Measurements from ENCODE around the gene TMEM121. TPM values are rescaled to one million over a fixed set of nuclear protein-coding genes. Genes with fewer than 3 reads are reported as not detected.

Gene TMEM121
- total RNA-seq, 4 donors from 2014 or later, result 0.48 to 0.96 TPM; not detected in 2

- no peak overlapping the region for H3K4me3 ChIP-seq
- DNase-seq, result no peak
- no peak for TF ChIP-seq EP300 (IDR thresholded peaks at IDR 0.05; ENCODE audit: low read depth)
- no peak for TF ChIP-seq CTCF (IDR thresholded peaks at IDR 0.05)
- no peak for TF ChIP-seq POLR2A (IDR thresholded peaks at IDR 0.05)
- no peak for TF ChIP-seq POLR2AphosphoS5 (IDR thresholded peaks at IDR 0.05)
- 57 to 71% methylated on average over 1 to 5 of the region's 5 CpGs for WGBS, 2 donors (ENCODE audit: low coverage in 1 of 2)
- H3K4me1 ChIP-seq, result no peaks in the 10 kb centered on the region
- H3K9me3 ChIP-seq, result no peaks in the 10 kb centered on the region
- in situ Hi-C loops (cut with MboI; ENCODE audit: low pct_ligation_motif_present in 1 of 4, low pct_unique_long_range_greater_than_20kb in 1 of 4, low sequenced_read_pairs in 3 of 4) (loop anchor here in 2 of 4 donors (10.0 kb wide), 1 partner anchor 142 kb away; no protein-coding TSS in a partner anchor), intact Hi-C loops (cut with DNase I; ENCODE audit: low total_unique reads) (no loop called here)
- no peaks in the 10 kb centered on the region for H3K36me3 ChIP-seq
- H3K27me3 ChIP-seq, result peaks cover 40% of the 10 kb centered on the region
- no peak overlapping the region for H3K27ac ChIP-seq
Observed at GRCh38 chr14:105517096-105517495, 9.3 kb upstream of the TMEM121 start.

GRCh38 chr14:105519946-105520698 lies 6.3 kb upstream of the TMEM121 start:
- no peak for TF ChIP-seq POLR2A (IDR thresholded peaks at IDR 0.05)
- TF ChIP-seq CTCF (IDR thresholded peaks at IDR 0.05), result no peak
- no peak for TF ChIP-seq EP300 (IDR thresholded peaks at IDR 0.05; ENCODE audit: low read depth)
- Histone ChIP-seq H3K9me3 (no peaks in the 10 kb centered on the region), H3K27me3 (peaks cover 40% of the 10 kb centered on the region), H3K36me3 (no peaks in the 10 kb centered on the region), H3K4me1 (no peaks in the 10 kb centered on the region), H3K27ac (no peak overlapping the region), H3K4me3 (no peak overlapping the region)
- WGBS, 2 donors (ENCODE audit: low coverage in 1 of 2), result 67 to 68% methylated on average over 14 of the region's 14 CpGs
- no peak for DNase-seq
- in situ Hi-C loops (cut with MboI; ENCODE audit: low pct_ligation_motif_present in 1 of 4, low pct_unique_long_range_greater_than_20kb in 1 of 4, low sequenced_read_pairs in 3 of 4), result loop anchor here in 2 of 4 donors (10.0 kb wide), 1 partner anchor 145 kb away; no protein-coding TSS in a partner anchor
- intact Hi-C loops (cut with DNase I; ENCODE audit: low total_unique reads), result loop anchor here (10.0 kb wide), 1 partner anchor 145 kb away; no protein-coding TSS in a partner anchor

GRCh38 chr14:105525326-105525725 lies 1.1 kb upstream of the TMEM121 start:
- intact Hi-C loops (cut with DNase I; ENCODE audit: low total_unique reads), result loop anchor here (5.0 to 10.0 kb wide), 3 partner anchors 43 to 151 kb away; no protein-coding TSS in a partner anchor
- in situ Hi-C loops (cut with MboI; ENCODE audit: low pct_ligation_motif_present in 1 of 4, low pct_unique_long_range_greater_than_20kb in 1 of 4, low sequenced_read_pairs in 3 of 4), result no loop called here
- peak overlapping the region in 1 of 4 donors; percentile 33 for H3K27ac ChIP-seq

More at GRCh38 chr14:105525326-105525725, 1.1 kb upstream of the TMEM121 start:
- Histone ChIP-seq H3K4me1 (peaks cover 13 to 39% (median 34%) of the 10 kb centered on the region in 4 donors), H3K36me3 (no peaks in the 10 kb centered on the region), H3K27me3 (peaks cover 67% of the 10 kb centered on the region), H3K9me3 (no peaks in the 10 kb centered on the region), H3K4me3 (no peak overlapping the region)
- TF ChIP-seq POLR2A (IDR thresholded peaks at IDR 0.05) (no peak), EP300 (IDR thresholded peaks at IDR 0.05; ENCODE audit: low read depth) (no peak), POLR2AphosphoS5 (IDR thresholded peaks at IDR 0.05) (no peak), CTCF (IDR thresholded peaks at IDR 0.05) (no peak)
- WGBS, 2 donors (ENCODE audit: low coverage in 1 of 2), result 83 to 86% methylated on average over 4 to 9 of the region's 9 CpGs
- no peak for DNase-seq
